HG02623 (cell line): ENCODE measurements around the gene KDM4B.

Source experiments
- ATAC-seq: cut with Tn5 transposase; IDR thresholded peaks from one replicate; pipeline ENCODE4 v1.9.1; 2021; ENCODE audit warnings: moderate library complexity; ENCODE audit not compliant: unreplicated experiment

The KDM4B gene

DNA sequence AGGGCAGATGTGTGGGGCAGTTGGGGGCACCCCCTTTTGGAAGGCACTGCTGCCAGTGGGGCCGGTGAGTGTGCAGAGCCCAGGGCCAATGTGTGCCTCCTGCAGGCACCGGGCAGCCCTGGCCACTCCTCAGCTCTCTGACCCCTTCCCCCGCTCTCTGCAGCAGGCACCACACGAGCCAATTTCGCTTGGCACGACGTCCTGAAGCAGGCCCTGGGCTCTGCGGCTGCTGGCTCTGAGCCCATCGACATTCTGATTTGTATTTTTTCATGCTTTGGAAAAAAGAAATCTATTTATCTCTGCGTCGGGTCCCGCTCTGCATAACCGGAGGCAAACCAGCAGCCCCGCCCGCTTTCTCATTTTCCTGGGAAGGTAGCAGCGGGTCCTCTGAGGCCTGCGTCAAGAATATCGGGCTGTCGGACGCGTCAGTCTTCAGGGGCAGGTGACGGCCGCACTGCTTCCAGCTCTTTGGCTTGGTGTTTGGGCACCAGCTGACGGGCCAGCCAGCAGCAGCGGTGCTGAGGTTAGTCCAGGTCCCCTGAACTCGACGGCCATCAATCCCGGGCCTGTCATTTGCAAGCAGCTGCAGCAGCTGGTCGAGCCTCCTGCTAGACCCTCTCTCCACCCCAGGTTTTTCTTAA lies 134.3 kb downstream of the KDM4B start:
- no peak for ATAC-seq

DNA sequence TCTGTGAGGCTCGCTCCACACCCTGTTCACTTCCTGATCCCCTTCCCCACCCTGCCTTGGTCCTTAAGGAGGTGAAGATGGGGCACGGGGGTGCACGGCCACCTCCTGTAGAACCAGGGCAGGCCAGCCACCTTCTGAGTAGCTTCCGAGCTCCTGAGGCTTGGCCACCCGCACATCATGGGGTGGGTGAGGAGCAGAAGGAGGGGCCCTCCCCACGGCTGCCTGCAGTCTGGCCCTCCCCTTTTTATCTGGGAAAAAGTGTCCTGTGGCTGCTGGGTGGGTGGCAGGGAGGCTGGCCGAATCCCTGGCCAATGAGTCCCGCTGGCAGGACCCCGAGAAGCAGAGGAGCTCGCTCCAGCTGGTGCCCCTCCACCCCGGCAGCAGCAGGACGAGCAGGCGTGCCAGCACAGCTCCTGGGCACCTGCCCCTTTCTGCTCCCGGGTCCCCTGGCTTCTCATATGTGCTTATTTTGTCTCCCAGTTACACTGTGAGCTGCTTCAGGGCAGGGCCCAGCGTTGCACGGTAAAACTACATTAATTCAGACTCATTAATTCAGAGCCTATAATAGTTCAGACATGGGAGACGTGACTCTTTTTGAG lies 135.0 kb downstream of the KDM4B start:
- ATAC-seq = no peak

GRCh38 chr19:5104871-5105351 lies 136.0 kb downstream of the KDM4B start:
- no peak for ATAC-seq

- no peak for ATAC-seq
Measured at GRCh38 chr19:5106191-5106726, 137.3 kb downstream of the KDM4B start.

DNA sequence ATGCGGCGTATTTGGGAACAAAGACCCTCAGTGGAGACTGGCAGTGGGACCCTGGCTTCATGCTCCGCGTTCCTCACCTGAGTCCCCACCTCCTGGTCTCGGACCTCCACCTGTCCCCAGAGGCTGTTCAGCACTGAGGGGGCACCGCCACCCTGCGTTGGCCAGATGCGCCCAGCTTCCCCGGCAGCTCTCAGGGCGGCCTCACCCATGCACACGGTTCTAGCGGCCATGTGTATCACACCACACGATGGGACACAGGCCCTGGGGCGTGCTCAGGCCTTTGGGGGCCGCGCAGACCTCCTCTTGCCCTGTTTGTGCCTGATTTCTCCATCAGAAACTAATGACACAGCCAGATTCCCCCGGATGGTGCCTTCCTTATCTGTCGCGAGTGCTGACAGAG lies 138.1 kb downstream of the KDM4B start:
- ATAC-seq = no peak

- no peak for ATAC-seq
Measured at GRCh38 chr19:5107432-5108122, 138.7 kb downstream of the KDM4B start.

DNA sequence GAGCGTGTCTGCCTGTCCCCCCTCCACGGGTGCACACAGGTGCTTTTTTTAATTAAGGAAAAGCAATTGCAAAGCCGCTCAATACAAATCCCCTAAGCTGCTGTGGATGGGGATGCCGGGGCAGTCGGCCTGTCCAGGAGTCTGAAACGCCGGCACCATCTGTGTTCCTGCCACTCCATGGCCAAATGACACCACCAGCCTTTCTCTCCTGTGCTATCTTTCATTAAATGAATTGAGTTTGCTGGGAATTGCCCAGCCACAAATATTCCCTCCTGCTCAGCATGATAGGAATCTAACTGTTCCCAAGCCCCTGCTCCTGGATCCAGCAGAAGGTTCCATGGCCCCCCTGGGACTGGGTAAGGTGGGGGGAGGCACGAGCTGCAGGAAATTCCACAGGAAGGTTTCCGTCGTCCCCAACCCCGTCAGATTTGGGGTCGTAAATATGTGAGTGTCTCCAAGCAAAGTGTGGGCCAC lies 139.2 kb downstream of the KDM4B start:
- ATAC-seq = no peak

- no peak for ATAC-seq
Measured at GRCh38 chr19:5108866-5109265, 140.0 kb downstream of the KDM4B start.

- no peak for ATAC-seq
Measured at GRCh38 chr19:5109560-5109959, 140.6 kb downstream of the KDM4B start.

DNA sequence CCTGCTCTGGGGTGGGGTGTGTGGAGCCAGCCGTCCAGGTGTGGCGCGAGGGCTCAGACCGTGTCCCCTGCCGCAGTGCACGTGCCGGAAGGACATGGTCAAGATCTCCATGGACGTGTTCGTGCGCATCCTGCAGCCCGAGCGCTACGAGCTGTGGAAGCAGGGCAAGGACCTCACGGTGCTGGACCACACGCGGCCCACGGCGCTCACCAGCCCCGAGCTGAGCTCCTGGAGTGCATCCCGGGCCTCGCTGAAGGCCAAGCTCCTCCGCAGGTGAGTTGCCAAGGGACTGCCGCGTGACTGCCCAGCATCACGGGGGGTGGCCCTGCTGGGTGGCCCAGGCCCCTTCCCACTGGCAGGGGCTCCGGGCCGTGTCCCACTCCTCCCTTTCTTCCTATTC lies 141.6 kb downstream of the KDM4B start:
- no peak for ATAC-seq

- no peak for ATAC-seq
Measured at GRCh38 chr19:5111051-5111450, 142.1 kb downstream of the KDM4B start.

- no peak for ATAC-seq
Measured at GRCh38 chr19:5112175-5112574, 143.3 kb downstream of the KDM4B start.

DNA sequence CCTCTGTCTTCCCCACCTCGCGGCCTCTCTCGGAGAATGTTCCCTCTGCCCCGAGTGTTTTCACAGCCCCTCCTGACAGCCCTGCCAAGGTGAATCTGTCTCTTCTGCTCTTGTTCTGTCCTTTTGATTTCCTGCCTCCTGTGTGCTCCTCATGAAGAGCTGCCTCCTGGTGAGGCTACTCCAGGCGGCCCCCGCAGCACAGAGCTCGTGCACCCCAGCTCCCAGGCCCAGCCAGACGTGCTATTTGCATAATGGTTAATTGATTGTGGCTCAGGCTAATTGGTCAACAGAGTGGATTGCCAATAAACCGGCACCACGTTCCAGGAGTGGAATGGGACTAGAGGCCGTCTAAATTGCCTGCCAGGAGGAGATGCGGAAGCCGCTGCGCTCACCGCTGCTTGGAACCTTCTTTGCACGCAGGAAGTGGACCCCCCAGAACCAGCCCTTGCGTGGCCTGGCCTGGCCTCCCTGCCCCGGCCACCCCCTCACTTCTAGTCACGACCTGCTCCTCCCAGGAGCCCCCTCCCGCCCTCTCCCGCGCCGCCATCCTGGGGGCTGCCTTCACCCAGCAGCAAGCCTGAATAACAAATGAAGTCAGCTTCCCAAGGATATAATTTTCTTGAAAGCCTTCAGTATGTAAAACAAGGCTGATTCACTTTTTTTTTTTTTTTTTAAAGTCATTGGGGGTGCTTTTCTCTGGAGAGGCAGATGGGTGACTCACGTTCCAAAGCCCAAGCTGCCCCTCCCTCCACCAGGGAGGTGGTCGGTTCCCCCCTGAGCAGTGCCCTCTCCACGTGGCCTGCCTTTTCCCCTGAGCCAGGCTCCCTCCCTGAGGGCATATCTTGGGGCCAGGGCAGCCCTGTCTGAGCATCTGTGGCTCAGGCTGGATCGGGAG lies 144.0 kb downstream of the KDM4B start:
- no peak for ATAC-seq

- no peak for ATAC-seq
Measured at GRCh38 chr19:5113633-5114586, 145.0 kb downstream of the KDM4B start.

DNA sequence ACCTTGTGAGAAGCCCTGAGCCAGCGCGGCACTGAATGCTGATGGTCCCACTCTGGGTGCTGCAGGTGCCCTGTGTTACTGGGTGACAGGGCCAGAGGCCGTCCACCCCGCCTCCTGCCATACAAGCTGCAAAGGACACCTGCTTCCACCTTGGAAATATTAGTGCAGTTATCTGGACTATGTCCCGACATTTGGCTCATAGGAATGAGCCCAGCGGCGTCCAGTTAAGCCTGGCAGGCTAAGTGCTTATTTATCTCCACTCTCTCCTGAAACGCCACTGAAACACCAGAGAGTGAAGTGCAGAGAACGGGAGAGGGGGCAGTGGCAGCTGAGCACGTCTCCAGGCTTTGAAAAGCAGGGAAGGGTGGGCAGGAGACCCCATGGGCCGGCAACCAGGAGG lies 145.8 kb downstream of the KDM4B start:
- ATAC-seq = no peak

- no peak for ATAC-seq
Measured at GRCh38 chr19:5115351-5115750, 146.4 kb downstream of the KDM4B start.

DNA sequence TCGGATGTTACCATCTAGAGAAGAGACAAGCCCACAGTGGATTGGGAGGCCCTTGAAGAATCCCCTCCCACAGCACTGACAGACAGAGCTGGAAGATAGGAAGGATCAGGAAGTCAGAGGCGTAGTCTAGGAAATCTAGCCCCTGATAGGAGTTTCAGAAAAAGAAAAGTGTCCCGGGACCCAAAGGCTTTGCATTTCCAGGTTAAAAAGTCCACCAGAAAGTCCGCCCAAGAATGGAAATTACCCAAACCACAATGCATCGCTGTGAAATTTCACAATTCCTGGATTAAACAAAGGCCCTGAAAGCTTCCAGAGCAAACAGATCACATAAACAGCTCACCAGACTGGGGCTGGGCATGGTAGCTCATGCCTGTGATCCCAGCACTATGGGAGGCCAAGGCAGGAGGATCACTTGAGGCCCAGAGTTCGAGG lies 146.9 kb downstream of the KDM4B start:
- ATAC-seq = no peak

GRCh38 chr19:5116292-5116691 lies 147.4 kb downstream of the KDM4B start:
- no peak for ATAC-seq

- ATAC-seq = no peak
Measured at GRCh38 chr19:5117421-5117820, 148.5 kb downstream of the KDM4B start.

GRCh38 chr19:5118026-5118425 lies 149.1 kb downstream of the KDM4B start:
- ATAC-seq = no peak
